ENCODE results near the gene TSC22D4. TPM values are rescaled to one million over a fixed set of nuclear protein-coding genes. Genes with fewer than 3 reads are reported as not detected.

The TSC22D4 gene
- total and polyA plus RNA-seq, 2 donors (not counting 3 experiments of a cell fraction or from before 2014, with no cell fraction given): 40.1 to 84.4 TPM

DNA sequence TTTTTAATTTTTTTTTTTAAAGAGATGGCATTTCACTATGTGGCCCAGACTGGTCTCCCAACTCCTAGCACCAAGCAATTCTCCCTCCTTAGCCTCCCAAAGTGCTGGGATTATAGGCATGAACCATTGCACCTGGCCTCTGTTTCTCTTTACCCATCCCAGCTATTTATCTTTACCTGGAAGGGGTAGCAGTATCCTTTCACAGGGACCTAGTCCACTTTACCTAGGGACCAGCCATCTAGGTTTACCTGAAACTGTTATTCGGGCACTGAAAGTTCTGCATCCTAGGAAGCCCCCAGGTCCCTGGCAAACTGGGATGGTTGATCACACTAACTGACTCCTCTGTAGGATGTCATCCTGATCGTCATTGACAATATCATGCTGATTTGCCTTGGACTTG lies 38.3 kb upstream of the TSC22D4 start:
- Histone ChIP-seq H3K9ac (replicated peaks; ENCODE audit: extremely low read depth, insufficient read depth, low read length) (no peak overlapping the region), H3K79me2 (ENCODE audit: control insufficient read depth, insufficient read depth, low read length) (no peaks in the 10 kb centered on the region), H3K36me3 (ENCODE audit: control insufficient read depth in 2 of 2, extremely low read depth in 1 of 2, insufficient read depth in 2 of 2, low read length in 2 of 2) (no peaks in the 10 kb centered on the region), H2AFZ (ENCODE audit: low read depth, low read length) (no peak overlapping the region), H3K27ac (ENCODE audit: insufficient read depth, low read depth, low read length) (no peak overlapping the region), H3K9me3 (replicated peaks; ENCODE audit: control insufficient read depth, insufficient read depth, low read length) (no peaks in the 10 kb centered on the region), H3K9me1 (replicated peaks; ENCODE audit: control insufficient read depth, extremely low read depth, insufficient read depth, low read length) (no peaks in the 10 kb centered on the region), H3K4me2 (ENCODE audit: insufficient read depth, low read length) (no peak overlapping the region), H3K27me3 (ENCODE audit: control insufficient read depth in 2 of 2, insufficient read depth in 2 of 2, low read length in 2 of 2) (no peaks in the 10 kb centered on the region), H3K4me1 (ENCODE audit: control insufficient read depth, extremely low read depth, insufficient read depth, low read length) (peaks cover 12% of the 10 kb centered on the region), H4K20me1 (replicated peaks; ENCODE audit: control insufficient read depth, extremely low read depth, insufficient read depth, low read length) (no peaks in the 10 kb centered on the region), H3K4me3 (replicated peaks in 1 of 3; ENCODE audit: insufficient read depth in 1 of 3, low read depth in 1 of 3, low read length in 3 of 3) (no peak overlapping the region)
- DNase-seq (ENCODE audit: low read depth, low spot score) (no peak), FAIRE-seq (no peak)
- no TSS peak for BruUV-seq (replicated peaks)
- ChIA-PET POLR2A (no interaction called here), CTCF (no interaction called here)
- intact Hi-C loops (cut with micrococcal nuclease): no loop called here
- dilution Hi-C loops (cut with MboI; ENCODE audit: extremely low pct_ligation_motif_present, low sequenced_read_pairs): no loop called here
- TF ChIP-seq EZH2 (IDR thresholded peaks at IDR 0.05; ENCODE audit: borderline replicate concordance, low read depth, low read length, severe bottlenecking): no peak
- TF ChIP-seq POLR2A (IDR thresholded peaks at IDR 0.05; ENCODE audit: low read depth, low read length): no peak
- TF ChIP-seq FOS (IDR thresholded peaks at IDR 0.05; ENCODE audit: borderline replicate concordance, insufficient read depth, low read length): no peak
- no peak for TF ChIP-seq MYC (IDR thresholded peaks at IDR 0.05; ENCODE audit: low read depth, low read length)
- TF ChIP-seq POLR2AphosphoS5 (IDR thresholded peaks at IDR 0.05; ENCODE audit: insufficient read depth, low read depth, low read length): no peak
- TF ChIP-seq JUN (IDR thresholded peaks at IDR 0.05; ENCODE audit: borderline replicate concordance, insufficient read depth, insufficient read length, low read depth): no peak
- TF ChIP-seq, protein P1, sequence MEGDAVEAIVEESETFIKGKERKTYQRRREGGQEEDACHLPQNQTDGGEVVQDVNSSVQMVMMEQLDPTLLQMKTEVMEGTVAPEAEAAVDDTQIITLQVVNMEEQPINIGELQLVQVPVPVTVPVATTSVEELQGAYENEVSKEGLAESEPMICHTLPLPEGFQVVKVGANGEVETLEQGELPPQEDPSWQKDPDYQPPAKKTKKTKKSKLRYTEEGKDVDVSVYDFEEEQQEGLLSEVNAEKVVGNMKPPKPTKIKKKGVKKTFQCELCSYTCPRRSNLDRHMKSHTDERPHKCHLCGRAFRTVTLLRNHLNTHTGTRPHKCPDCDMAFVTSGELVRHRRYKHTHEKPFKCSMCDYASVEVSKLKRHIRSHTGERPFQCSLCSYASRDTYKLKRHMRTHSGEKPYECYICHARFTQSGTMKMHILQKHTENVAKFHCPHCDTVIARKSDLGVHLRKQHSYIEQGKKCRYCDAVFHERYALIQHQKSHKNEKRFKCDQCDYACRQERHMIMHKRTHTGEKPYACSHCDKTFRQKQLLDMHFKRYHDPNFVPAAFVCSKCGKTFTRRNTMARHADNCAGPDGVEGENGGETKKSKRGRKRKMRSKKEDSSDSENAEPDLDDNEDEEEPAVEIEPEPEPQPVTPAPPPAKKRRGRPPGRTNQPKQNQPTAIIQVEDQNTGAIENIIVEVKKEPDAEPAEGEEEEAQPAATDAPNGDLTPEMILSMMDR (IDR thresholded peaks at IDR 0.05; ENCODE audit: extremely low read depth in 1 of 2, insufficient read depth in 1 of 2, low read depth in 1 of 2, low read length in 2 of 2): no peak
- TF ChIP-seq MAX (IDR thresholded peaks at IDR 0.05; ENCODE audit: insufficient read depth, insufficient read length): no peak
- no peak for TF ChIP-seq GATA2 (IDR thresholded peaks at IDR 0.05; ENCODE audit: insufficient read depth, insufficient read length, low read depth, low read length)
